ENCODE results near the gene MOB2.

GRCh38 chr11:1502168-1502953 is 15.8 kb upstream of the MOB2 start:
- TF ChIP-seq REST (IDR thresholded peaks at IDR 0.05; ENCODE audit: insufficient read depth in 1 of 2, low read depth in 2 of 2, low read length in 2 of 2) (no peak), POLR2AphosphoS5 (IDR thresholded peaks at IDR 0.05; ENCODE audit: low read depth, low read length) (no peak), TAF1 (IDR thresholded peaks at IDR 0.05; ENCODE audit: borderline replicate concordance, insufficient read depth, low read length) (no peak), SIN3A (IDR thresholded peaks at IDR 0.05; ENCODE audit: borderline replicate concordance, insufficient read depth, low read length) (no peak)

All from PFSK-1 (cell line).